H9 (cell line): ENCODE results near the gene SHH. TPM values are rescaled to one million over a fixed set of nuclear protein-coding genes. Genes with fewer than 3 reads are reported as not detected.

Experiments
- DNase-seq: peaks from one replicate; pipeline ENCODE4 v3.0.0-alpha.2; 2017
- H2AFZ ChIP-seq: one replicate; pipeline ENCODE4 v1.6.1; 2013; ENCODE audit warnings: mild to moderate bottlenecking, low read length, control low read depth, moderate library complexity
- H2AK5ac ChIP-seq: 2 replicates; pipeline ENCODE4 v1.6.1; 2013; ENCODE audit warnings: low read length, control low read depth, mixed read lengths; ENCODE audit not compliant: insufficient read length
- H2BK120ac ChIP-seq: one replicate; pipeline ENCODE4 v1.6.1; 2013; ENCODE audit warnings: low read depth, mild to moderate bottlenecking, low read length, control low read depth, inconsistent platforms; ENCODE audit not compliant: poor library complexity, severe bottlenecking
- H2BK12ac ChIP-seq: 2 replicates; pipeline ENCODE4 v1.6.1; 2013; ENCODE audit warnings: low read length, control low read depth, mixed read lengths, low read depth; ENCODE audit not compliant: insufficient read length
- H2BK15ac ChIP-seq: 2 replicates; pipeline ENCODE4 v1.6.1; 2013; ENCODE audit warnings: low read depth, low read length, control low read depth
- H2BK20ac ChIP-seq: one replicate; pipeline ENCODE4 v1.6.1; 2013; ENCODE audit warnings: low read depth, mild to moderate bottlenecking, low read length, control low read depth, inconsistent platforms; ENCODE audit not compliant: poor library complexity, severe bottlenecking
- H2BK5ac ChIP-seq: 2 replicates; pipeline ENCODE4 v1.6.1; 2013; ENCODE audit warnings: low read length, control low read depth, mixed read lengths; ENCODE audit not compliant: insufficient read length
- H3K14ac ChIP-seq: 2 replicates; pipeline ENCODE4 v1.6.1; 2013; ENCODE audit warnings: low read length, control low read depth; ENCODE audit not compliant: insufficient read depth
- H3K18ac ChIP-seq: 2 replicates; pipeline ENCODE4 v1.6.1; 2013; ENCODE audit warnings: low read depth, mild to moderate bottlenecking, mixed read lengths, low read length, control low read depth; ENCODE audit not compliant: insufficient read length
- H3K23ac ChIP-seq: 2 replicates; pipeline ENCODE4 v1.6.1; 2013; ENCODE audit warnings: low read length, control low read depth, mixed read lengths, low read depth; ENCODE audit not compliant: insufficient read length
- H3K23me2 ChIP-seq: 2 replicates; pipeline ENCODE4 v1.6.1; 2013; ENCODE audit warnings: low read depth, mild to moderate bottlenecking, mixed read lengths, low read length, control low read depth; ENCODE audit not compliant: insufficient read length, poor library complexity, severe bottlenecking
- H3K27ac ChIP-seq: 2 replicates; pipeline ENCODE4 v1.5.1; 2013; ENCODE audit warnings: low read length, control low read depth, mixed read lengths, low read depth; ENCODE audit not compliant: insufficient read length
- H3K27me3 ChIP-seq: 2 replicates; pipeline ENCODE4 v1.6.1; 2013; ENCODE audit warnings: low read length, control low read depth, inconsistent platforms; ENCODE audit not compliant: insufficient read depth
- H3K4ac ChIP-seq: 2 replicates; pipeline ENCODE4 v1.6.1; 2013; ENCODE audit warnings: low read depth, mild to moderate bottlenecking, control low read depth, inconsistent platforms, low read length, moderate library complexity
- H3K4me1 ChIP-seq: 2 replicates; pipeline ENCODE4 v1.6.1; 2013; ENCODE audit warnings: low read length, control low read depth, inconsistent platforms; ENCODE audit not compliant: insufficient read depth
- H3K4me2 ChIP-seq: 2 replicates; pipeline ENCODE4 v1.6.1; 2013; ENCODE audit warnings: low read length, control low read depth, mixed read lengths; ENCODE audit not compliant: insufficient read length, insufficient read depth
- H3K56ac ChIP-seq: 2 replicates; pipeline ENCODE4 v1.6.1; 2013; ENCODE audit warnings: low read depth, mild to moderate bottlenecking, mixed read lengths, low read length, control low read depth; ENCODE audit not compliant: insufficient read length
- H3K79me1 ChIP-seq: 2 replicates; pipeline ENCODE4 v1.6.1; 2013; ENCODE audit warnings: low read depth, mild to moderate bottlenecking, moderate library complexity, low read length, control low read depth, inconsistent platforms; ENCODE audit not compliant: insufficient read depth, poor library complexity, severe bottlenecking
- H3K79me2 ChIP-seq: 2 replicates; pipeline ENCODE4 v1.6.1; 2013; ENCODE audit warnings: low read length, control low read depth, inconsistent platforms; ENCODE audit not compliant: insufficient read depth
- H3K9ac ChIP-seq: 2 replicates; pipeline ENCODE4 v1.6.1; 2013; ENCODE audit warnings: low read length, control low read depth, mixed read lengths; ENCODE audit not compliant: insufficient read length; ENCODE audit errors: extremely low read depth
- H3K9me3 ChIP-seq: one replicate; pipeline ENCODE4 v1.6.1; 2013; ENCODE audit warnings: low read depth, low read length, inconsistent platforms; ENCODE audit not compliant: control insufficient read depth
- H3T11ph ChIP-seq: one replicate; pipeline ENCODE4 v1.6.1; 2013; ENCODE audit warnings: mild to moderate bottlenecking, low read length, control low read depth, inconsistent platforms
- H4K20me1 ChIP-seq: one replicate; pipeline ENCODE4 v1.6.1; 2013; ENCODE audit not compliant: control insufficient read depth, insufficient read length, insufficient read depth
- H4K5ac ChIP-seq: 2 replicates; pipeline ENCODE4 v1.6.1; 2013; ENCODE audit warnings: low read depth, mild to moderate bottlenecking, mixed read lengths, low read length, control low read depth; ENCODE audit not compliant: insufficient read length
- H4K8ac ChIP-seq: replicated peaks from 2 replicates; pipeline ENCODE4 v1.6.1; 2013; ENCODE audit warnings: low read length, control low read depth, mixed read lengths, low read depth; ENCODE audit not compliant: insufficient read length
- H4K91ac ChIP-seq: 2 replicates; pipeline ENCODE4 v1.6.1; 2013; ENCODE audit warnings: low read depth, mild to moderate bottlenecking, moderate library complexity, mixed read lengths, low read length, control low read depth; ENCODE audit not compliant: insufficient read length
- H3K27ac Mint-ChIP-seq, 3 experiments: 2 replicates in 2 of 3; 3 replicates in 1 of 3; pipeline ENCODE4 v1.8.0; 2020 to 2021; ENCODE audit warnings: mixed read lengths in 3 of 3, mild to moderate bottlenecking in 1 of 3, moderate library complexity in 1 of 3
- H3K27me3 Mint-ChIP-seq: 2 replicates; pipeline ENCODE4 v1.8.0; 2021; ENCODE audit warnings: low read depth, mild to moderate bottlenecking, moderate library complexity, mixed read lengths
- H3K36me3 Mint-ChIP-seq, 3 experiments: 2 replicates in 2 of 3; 3 replicates in 1 of 3; pipeline ENCODE4 v1.8.0; 2020 to 2021; ENCODE audit warnings: low read depth in 3 of 3, mixed read lengths in 3 of 3; ENCODE audit not compliant: insufficient read depth in 1 of 3
- H3K4me1 Mint-ChIP-seq, 2 experiments: 2 replicates each; pipeline ENCODE4 v1.8.0; 2020; ENCODE audit warnings: mixed read lengths in 2 of 2
- H3K4me3 Mint-ChIP-seq, 2 experiments: 2 replicates in 1 of 2; 3 replicates in 1 of 2; pipeline ENCODE4 v1.8.0; 2020 to 2021; ENCODE audit warnings: mild to moderate bottlenecking in 2 of 2, mixed read lengths in 2 of 2, moderate library complexity in 1 of 2
- H3K9me3 Mint-ChIP-seq, 2 experiments: 2 replicates in 1 of 2; 3 replicates in 1 of 2; pipeline ENCODE4 v1.8.0; 2020; ENCODE audit warnings: mild to moderate bottlenecking in 2 of 2, mixed read lengths in 2 of 2, moderate library complexity in 1 of 2
- CTCF ChIP-seq: fragments of 200-600 bp; sonication (generic); conservative IDR thresholded peaks from 3 replicates; pipeline ENCODE4 v1.8.0; 2021; ENCODE audit warnings: antibody characterized with exemption, mild to moderate bottlenecking
- WGBS: extraction: QIAGEN DNeasy Blood & Tissue Kit; methylation state at CpG from one replicate; pipeline ENCODE4 v1.1.7; 2013; ENCODE audit warnings: missing lambda C conversion rate, low lambda C conversion rate, mixed read lengths; ENCODE audit not compliant: insufficient read length; ENCODE audit errors: extremely low coverage; 5-methylcytosine and 5-hydroxymethylcytosine counted together
- total RNA-seq: library from RNA; stranded (reverse); gene quantifications from 2 replicates; pipeline ENCODE4 v1.2.1, GENCODE V29; 2021

SHH gene
- total RNA-seq, 1 experiment from 2014 or later, result 0.07 TPM

DNA sequence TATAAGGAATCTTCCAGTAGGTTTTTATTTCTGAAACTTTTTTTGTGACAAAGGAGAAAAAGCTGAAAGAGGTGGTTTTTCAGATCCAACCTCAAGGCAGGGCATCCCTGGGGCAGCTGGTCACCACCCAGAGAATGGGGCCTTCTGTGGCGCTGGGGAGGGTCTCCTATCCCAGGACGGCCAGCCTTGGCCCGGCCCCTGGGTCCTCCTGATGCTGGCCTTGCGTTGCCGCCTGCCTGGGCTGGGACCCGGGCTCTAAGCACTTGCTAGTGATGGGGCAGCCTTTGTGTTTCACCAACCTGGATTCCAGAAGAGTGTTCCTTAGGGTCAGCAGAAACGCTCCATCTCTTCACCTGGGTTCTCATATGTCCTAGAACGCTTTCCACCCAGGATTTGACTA, 16.3 kb downstream of the SHH start:
- Mint-ChIP-seq H3K9me3 (peaks cover 0 to 7% of the 10 kb centered on the region in 2 experiments; a peak in 3 of 5 replicates), H3K27me3 (peaks cover 62% of the 10 kb centered on the region), H3K4me3 (no peak overlapping the region), H3K4me1 (no peaks in the 10 kb centered on the region), H3K27ac (no peak overlapping the region), H3K36me3 (peaks cover 0 to 2% (median 0%) of the 10 kb centered on the region in 3 experiments; a peak in 1 of 7 replicates)
- no peaks in the 10 kb centered on the region for H3K4me1 ChIP-seq
- no CpG with 5 or more reads among the region's 8 CpGs for whole genome bisulfite sequencing
- H3K79me2 ChIP-seq, result no peaks in the 10 kb centered on the region
- H2AK5ac ChIP-seq, result no peak overlapping the region
- no peak overlapping the region for H3K27ac ChIP-seq
- no peak overlapping the region for H2BK15ac ChIP-seq
- no peak overlapping the region for H2AFZ ChIP-seq
- no peak overlapping the region for H3K4ac ChIP-seq
- H3K23ac ChIP-seq, result no peak overlapping the region
- no peak overlapping the region for H4K8ac ChIP-seq
- no peak overlapping the region for H3K56ac ChIP-seq
- H2BK120ac ChIP-seq, result no peak overlapping the region
- no peak overlapping the region for H4K91ac ChIP-seq
- no peaks in the 10 kb centered on the region for H3K9me3 ChIP-seq
- no peak overlapping the region for H3K4me2 ChIP-seq
- H3K14ac ChIP-seq, result no peak overlapping the region
- H2BK20ac ChIP-seq, result no peak overlapping the region
- H4K5ac ChIP-seq, result no peak overlapping the region
- no peak for TF ChIP-seq CTCF
- H3K27me3 ChIP-seq, result peaks cover 13% of the 10 kb centered on the region; the same call in 1 of the 2 replicates
- H4K20me1 ChIP-seq, result no peaks in the 10 kb centered on the region
- H3K23me2 ChIP-seq, result peaks cover 3% of the 10 kb centered on the region
- no peak overlapping the region for H3K18ac ChIP-seq
- H2BK5ac ChIP-seq, result no peak overlapping the region
- H3T11ph ChIP-seq, result no peak overlapping the region
- no peak overlapping the region for H3K9ac ChIP-seq
- no peak overlapping the region for H2BK12ac ChIP-seq
- no peak for DNase-seq
- no peaks in the 10 kb centered on the region for H3K79me1 ChIP-seq
